Astrocyte (in vitro differentiated cells and primary cell): ENCODE results near the gene SIRT5. TPM values are rescaled to one million over a fixed set of nuclear protein-coding genes. Genes with fewer than 3 reads are reported as not detected.

Experiments
- DNase-seq: peaks from one replicate; pipeline ENCODE4 v3.0.0-alpha.2; 2010; ENCODE audit warnings: low read depth
- FAIRE-seq: peaks from 2 replicates; lab custom pipeline; 2011; peaks lifted over from hg19 to GRCh38; lab: Jason Lieb, UNC
- H2AFZ ChIP-seq: 2 replicates; pipeline ENCODE4 v1.6.0; 2012; ENCODE audit warnings: low read depth, low read length, inconsistent platforms
- H3K27ac ChIP-seq: 2 replicates; pipeline ENCODE4 v1.5.1; 2011; ENCODE audit warnings: low read depth, low read length, inconsistent platforms
- H3K27me3 ChIP-seq: 2 replicates; pipeline ENCODE4 v1.6.0; 2011; ENCODE audit warnings: low read length, inconsistent platforms; ENCODE audit not compliant: insufficient read depth
- H3K36me3 ChIP-seq: 2 replicates; pipeline ENCODE4 v1.5.1; 2011; ENCODE audit warnings: low read length, inconsistent platforms; ENCODE audit not compliant: insufficient read depth
- H3K4me1 ChIP-seq: 2 replicates; pipeline ENCODE4 v1.5.1; 2011; ENCODE audit warnings: low read length, inconsistent platforms; ENCODE audit not compliant: insufficient read depth
- H3K4me2 ChIP-seq: 2 replicates; pipeline ENCODE4 v1.6.0; 2012; ENCODE audit warnings: low read length, inconsistent platforms
- H3K4me3 ChIP-seq: 2 replicates; pipeline ENCODE4 v1.5.1; 2011; ENCODE audit warnings: low read depth, mild to moderate bottlenecking, low read length, inconsistent platforms; ENCODE audit not compliant: insufficient read depth
- H3K79me2 ChIP-seq: 2 replicates; pipeline ENCODE4 v1.6.0; 2012; ENCODE audit warnings: mild to moderate bottlenecking, low read length, inconsistent platforms; ENCODE audit not compliant: insufficient read depth
- H3K9ac ChIP-seq: 2 replicates; pipeline ENCODE4 v1.6.0; 2012; ENCODE audit warnings: mild to moderate bottlenecking, low read length, inconsistent platforms
- H3K9me3 ChIP-seq: 2 replicates; pipeline ENCODE4 v1.5.1; 2012; ENCODE audit warnings: low read depth, mild to moderate bottlenecking, low read length, inconsistent platforms; ENCODE audit not compliant: insufficient read depth
- H4K20me1 ChIP-seq: 2 replicates; pipeline ENCODE4 v1.6.0; 2012; ENCODE audit warnings: low read length, inconsistent platforms; ENCODE audit not compliant: insufficient read depth
- H3K27ac Mint-ChIP-seq: one replicate; pipeline ENCODE4 v1.8.0; 2021; ENCODE audit warnings: mild to moderate bottlenecking, mixed read lengths; ENCODE audit not compliant: unreplicated experiment
- H3K27me3 Mint-ChIP-seq: one replicate; pipeline ENCODE4 v1.8.0; 2021; ENCODE audit warnings: low read depth, mixed read lengths; ENCODE audit not compliant: unreplicated experiment
- H3K36me3 Mint-ChIP-seq: one replicate; pipeline ENCODE4 v1.8.0; 2021; ENCODE audit warnings: low read depth, mixed read lengths; ENCODE audit not compliant: unreplicated experiment
- H3K4me1 Mint-ChIP-seq: one replicate; pipeline ENCODE4 v1.8.0; 2021; ENCODE audit warnings: low read depth, mixed read lengths; ENCODE audit not compliant: unreplicated experiment
- H3K4me3 Mint-ChIP-seq: one replicate; pipeline ENCODE4 v1.8.0; 2021; ENCODE audit warnings: mild to moderate bottlenecking, moderate library complexity, mixed read lengths; ENCODE audit not compliant: unreplicated experiment
- H3K9me3 Mint-ChIP-seq: one replicate; pipeline ENCODE4 v1.8.0; 2021; ENCODE audit warnings: mild to moderate bottlenecking, mixed read lengths; ENCODE audit not compliant: unreplicated experiment
- CTCF ChIP-seq: IDR thresholded peaks from 2 replicates; pipeline ENCODE4 v1.5.1; 2011; ENCODE audit warnings: low read depth, mild to moderate bottlenecking, inconsistent platforms, low read length, moderate library complexity; ENCODE audit not compliant: insufficient read depth
- EZH2 ChIP-seq: IDR thresholded peaks from 2 replicates; pipeline ENCODE4 v1.6.1; 2012; ENCODE audit warnings: mild to moderate bottlenecking, low read length, inconsistent platforms; ENCODE audit not compliant: insufficient read depth
- total RNA-seq: library from RNA; stranded (reverse); gene quantifications from 2 replicates; pipeline ENCODE4 v1.2.1, GENCODE V29; 2021

The SIRT5 gene
- total RNA-seq, 1 donor from 2014 or later = 8.6 TPM

- no peaks in the 10 kb centered on the region for H3K27me3 ChIP-seq
- Mint-ChIP-seq H3K9me3 (no peaks in the 10 kb centered on the region), H3K36me3 (no peaks in the 10 kb centered on the region), H3K27me3 (peaks cover 14% of the 10 kb centered on the region), H3K27ac (no peak overlapping the region), H3K4me1 (peaks cover 4% of the 10 kb centered on the region), H3K4me3 (no peak overlapping the region)
- no peak overlapping the region for H3K27ac ChIP-seq
- H2AFZ ChIP-seq = no peak overlapping the region
- no peak overlapping the region for H3K4me2 ChIP-seq
- H3K9ac ChIP-seq = no peak overlapping the region
- FAIRE-seq (no peak), DNase-seq (no peak)
- H3K4me1 ChIP-seq = no peaks in the 10 kb centered on the region
- no peaks in the 10 kb centered on the region for H3K36me3 ChIP-seq
- no peaks in the 10 kb centered on the region for H3K9me3 ChIP-seq
- no peak overlapping the region for H3K4me3 ChIP-seq
- no peaks in the 10 kb centered on the region for H3K79me2 ChIP-seq
- H4K20me1 ChIP-seq = no peaks in the 10 kb centered on the region
- TF ChIP-seq EZH2 = no peak
- no peak for TF ChIP-seq CTCF
These were observed 48.1 kb upstream of the SIRT5 start for GRCh38 chr6:13526357-13526726.

GRCh38 chr6:13526727-13527670 lies 47.4 kb upstream of the SIRT5 start:
- DNase-seq (peak; percentile 6), FAIRE-seq (no peak)
- H4K20me1 ChIP-seq = no peaks in the 10 kb centered on the region
- TF ChIP-seq CTCF (no peak), EZH2 (no peak)
- no peak overlapping the region for H2AFZ ChIP-seq
- Mint-ChIP-seq H3K4me1 (peaks cover 4% of the 10 kb centered on the region), H3K36me3 (no peaks in the 10 kb centered on the region), H3K4me3 (no peak overlapping the region), H3K27ac (no peak overlapping the region), H3K27me3 (peaks cover 14% of the 10 kb centered on the region), H3K9me3 (no peaks in the 10 kb centered on the region)
- H3K36me3 ChIP-seq = no peaks in the 10 kb centered on the region
- no peak overlapping the region for H3K4me2 ChIP-seq
- no peaks in the 10 kb centered on the region for H3K4me1 ChIP-seq
- H3K9me3 ChIP-seq = no peaks in the 10 kb centered on the region
- H3K79me2 ChIP-seq = no peaks in the 10 kb centered on the region
- no peak overlapping the region for H3K9ac ChIP-seq
- no peak overlapping the region for H3K27ac ChIP-seq
- H3K27me3 ChIP-seq = no peaks in the 10 kb centered on the region
- no peak overlapping the region for H3K4me3 ChIP-seq

- Mint-ChIP-seq H3K27ac (no peak overlapping the region), H3K36me3 (no peaks in the 10 kb centered on the region), H3K27me3 (peaks cover 14% of the 10 kb centered on the region), H3K9me3 (no peaks in the 10 kb centered on the region), H3K4me1 (peaks cover 4% of the 10 kb centered on the region), H3K4me3 (no peak overlapping the region)
- no peak for TF ChIP-seq CTCF
- no peak for TF ChIP-seq EZH2
- Histone ChIP-seq H2AFZ (no peak overlapping the region), H3K27ac (no peak overlapping the region), H3K4me1 (no peaks in the 10 kb centered on the region), H3K4me2 (no peak overlapping the region), H3K4me3 (no peak overlapping the region), H3K9ac (no peak overlapping the region), H3K27me3 (no peaks in the 10 kb centered on the region), H3K9me3 (no peaks in the 10 kb centered on the region), H3K79me2 (no peaks in the 10 kb centered on the region), H3K36me3 (no peaks in the 10 kb centered on the region), H4K20me1 (no peaks in the 10 kb centered on the region)
- DNase-seq (no peak), FAIRE-seq (no peak)
These were observed 46.7 kb upstream of the SIRT5 start for GRCh38 chr6:13527671-13528056.
